NB4 (cell line): ENCODE data around the gene LRMDA.

Source experiments
- DNase-seq: peaks from one replicate; pipeline ENCODE4 v3.0.0; 2010; ENCODE audit warnings: low read depth
- H3K4me3 ChIP-seq: one replicate; pipeline ENCODE4 v1.5.1; 2011; ENCODE audit warnings: mild to moderate bottlenecking, low read depth, low read length, moderate library complexity
- CTCF ChIP-seq: IDR thresholded peaks from one replicate; pipeline ENCODE4 v1.5.1; 2012; ENCODE audit warnings: low read depth, low read length
- MAX ChIP-seq: IDR thresholded peaks from 2 replicates; pipeline ENCODE4 v1.6.1; 2011; ENCODE audit warnings: low read depth, low read length
- MYC ChIP-seq: IDR thresholded peaks from 2 replicates; pipeline ENCODE4 v1.6.1; 2011; ENCODE audit warnings: low read depth, low read length
- POLR2A ChIP-seq: IDR thresholded peaks from 2 replicates; pipeline ENCODE4 v1.6.1; 2011; ENCODE audit warnings: mild to moderate bottlenecking; ENCODE audit not compliant: insufficient read length; ENCODE audit errors: extremely low read depth

Gene LRMDA

GRCh38 chr10:75507469-75507868, 76.0 kb downstream of the LRMDA start:
- DNase-seq, result no peak
- TF ChIP-seq CTCF (no peak), MAX (no peak), MYC (no peak), POLR2A (no peak)
- H3K4me3 ChIP-seq, result no peak overlapping the region

- no peak for DNase-seq
- TF ChIP-seq MYC (no peak), MAX (no peak), POLR2A (no peak), CTCF (no peak)
- no peak overlapping the region for H3K4me3 ChIP-seq
These were observed 76.9 kb downstream of the LRMDA start for GRCh38 chr10:75508239-75508813.

GRCh38 chr10:75508814-75509306, 77.4 kb downstream of the LRMDA start:
- TF ChIP-seq MYC (no peak), POLR2A (no peak), MAX (no peak), CTCF (no peak)
- no peak overlapping the region for H3K4me3 ChIP-seq
- DNase-seq, result no peak

DNA sequence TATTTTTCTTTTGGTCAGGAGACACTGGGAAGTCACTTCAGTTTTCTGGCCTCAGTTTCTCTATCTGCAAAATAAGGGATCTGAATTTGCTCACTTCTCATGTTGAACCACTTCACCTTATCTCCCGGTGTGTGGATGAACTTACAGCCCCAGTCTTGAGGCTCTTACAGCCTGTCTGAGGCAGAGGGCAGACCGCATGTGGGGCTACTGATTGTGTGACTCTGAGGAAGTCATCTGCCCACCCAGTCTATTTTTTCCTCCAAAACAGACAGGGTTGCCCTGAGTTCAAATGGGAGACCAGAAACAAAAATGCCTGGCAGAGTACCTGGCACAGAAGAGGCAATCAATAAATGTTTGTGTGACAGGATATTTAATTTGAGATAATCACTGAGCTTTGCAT, 78.3 kb downstream of the LRMDA start:
- DNase-seq, result no peak
- no peak overlapping the region for H3K4me3 ChIP-seq
- TF ChIP-seq CTCF, result no peak
- no peak for TF ChIP-seq MAX
- no peak for TF ChIP-seq MYC
- TF ChIP-seq POLR2A, result no peak

- no peak for DNase-seq
- TF ChIP-seq MAX (no peak), CTCF (no peak), MYC (no peak), POLR2A (no peak)
- no peak overlapping the region for H3K4me3 ChIP-seq
These were observed 79.6 kb downstream of the LRMDA start for GRCh38 chr10:75511011-75511410.
